HEK293 (cell line): Measurements from ENCODE around the gene NDUFS2.

Experiments used
- CTCF ChIA-PET: fragments of 350-600 bp; formaldehyde crosslinking; extraction: SDS; loops from one replicate; lab custom pipeline; 2021; ENCODE audit warnings: antibody characterized with exemption; lab: Yijun Ruan, JAX
- POLR2A ChIA-PET: fragments of 300-600 bp; formaldehyde crosslinking; extraction: SDS; loops from one replicate; lab custom pipeline; 2020; ENCODE audit warnings: antibody characterized with exemption, inconsistent platforms; lab: Yijun Ruan, JAX
- H3K27ac ChIP-seq: fragments of 200-500 bp; sonication (Bioruptor generic); 2 replicates; pipeline ENCODE4 v1.5.1; 2014; ENCODE audit warnings: low read depth, low read length, control low read depth, inconsistent platforms; ENCODE audit errors: extremely low read depth
- H3K36me3 ChIP-seq, 2 experiments: fragments of 200-500 bp in 1 of 2; sonication (Bioruptor generic) in 1 of 2; 1 replicate in 1 of 2; 2 replicates in 1 of 2; pipeline ENCODE4 v1.5.1; 2014 to 2017; ENCODE audit warnings: inconsistent platforms in 2 of 2, low read length in 2 of 2; ENCODE audit not compliant: control insufficient read depth in 2 of 2, insufficient read depth in 1 of 2
- H3K4me1 ChIP-seq: fragments of 200-500 bp; sonication (Bioruptor generic); 2 replicates; pipeline ENCODE4 v1.5.1; 2014; ENCODE audit warnings: mild to moderate bottlenecking, low read length, inconsistent platforms; ENCODE audit not compliant: control insufficient read depth, insufficient read depth
- H3K4me3 ChIP-seq: 2 replicates; pipeline ENCODE4 v1.5.1; 2011; ENCODE audit warnings: low read depth, mild to moderate bottlenecking, control low read depth, low read length, moderate library complexity
- H3K9me3 ChIP-seq: fragments of 200-500 bp; sonication (Bioruptor generic); 2 replicates; pipeline ENCODE4 v1.5.1; 2014; ENCODE audit warnings: low read depth, low read length, inconsistent platforms; ENCODE audit not compliant: control insufficient read depth, insufficient read depth
- BCL11A ChIP-seq: fragments of 450-650 bp; formaldehyde crosslinking; IDR thresholded peaks from 2 replicates; pipeline ENCODE4 v1.5.1; 2016; ENCODE audit warnings: low read depth, missing biosample characterization, missing genetic modification characterization
- BCL11B ChIP-seq: fragments of 450-650 bp; formaldehyde crosslinking; IDR thresholded peaks from 2 replicates; pipeline ENCODE4 v1.5.1; 2016; ENCODE audit warnings: low read depth, missing biosample characterization, missing genetic modification characterization
- MYNN ChIP-seq: fragments of 450-650 bp; formaldehyde crosslinking; IDR thresholded peaks from 2 replicates; pipeline ENCODE4 v1.5.1; 2016; ENCODE audit warnings: missing biosample characterization, missing genetic modification characterization, borderline replicate concordance
- RBAK ChIP-seq: fragments of 450-650 bp; formaldehyde crosslinking; IDR thresholded peaks from 2 replicates; pipeline ENCODE4 v1.5.1; 2016; ENCODE audit warnings: missing biosample characterization, missing genetic modification characterization
- SP3 ChIP-seq: fragments of 450-650 bp; formaldehyde crosslinking; IDR thresholded peaks from 2 replicates; pipeline ENCODE4 v1.5.1; 2016; ENCODE audit warnings: missing biosample characterization, missing genetic modification characterization
- SP7 ChIP-seq: fragments of 450-650 bp; formaldehyde crosslinking; IDR thresholded peaks from 2 replicates; pipeline ENCODE4 v1.5.1; 2016; ENCODE audit warnings: missing biosample characterization, missing genetic modification characterization
- ZBTB1 ChIP-seq: fragments of 450-650 bp; formaldehyde crosslinking; IDR thresholded peaks from 2 replicates; pipeline ENCODE4 v1.5.1; 2016; ENCODE audit warnings: missing biosample characterization, missing genetic modification characterization
- ZBTB17 ChIP-seq: fragments of 450-650 bp; formaldehyde crosslinking; IDR thresholded peaks from 2 replicates; pipeline ENCODE4 v1.5.1; 2016; ENCODE audit warnings: missing biosample characterization, missing genetic modification characterization
- ZBTB7A ChIP-seq: fragments of 450-650 bp; formaldehyde crosslinking; IDR thresholded peaks from 2 replicates; pipeline ENCODE4 v1.5.1; 2016; ENCODE audit warnings: low read depth, missing biosample characterization, missing genetic modification characterization
- ZFHX2 ChIP-seq: fragments of 450-650 bp; formaldehyde crosslinking; conservative IDR thresholded peaks from 2 replicates; pipeline ENCODE4 v1.5.1; 2016; ENCODE audit warnings: missing biosample characterization, missing genetic modification characterization
- ZNF10 ChIP-seq: fragments of 450-650 bp; formaldehyde crosslinking; IDR thresholded peaks from 2 replicates; pipeline ENCODE4 v1.5.1; 2017; ENCODE audit warnings: missing biosample characterization, missing genetic modification characterization
- ZNF155 ChIP-seq: fragments of 450-650 bp; formaldehyde crosslinking; IDR thresholded peaks from 2 replicates; pipeline ENCODE4 v1.5.1; 2016; ENCODE audit warnings: missing biosample characterization, missing genetic modification characterization
- ZNF19 ChIP-seq: fragments of 450-650 bp; formaldehyde crosslinking; IDR thresholded peaks from 2 replicates; pipeline ENCODE4; 2016; ENCODE audit warnings: missing biosample characterization, missing genetic modification characterization, low read depth
- ZNF214 ChIP-seq: fragments of 450-650 bp; formaldehyde crosslinking; IDR thresholded peaks from 2 replicates; pipeline ENCODE4 v1.5.1; 2017; ENCODE audit warnings: missing biosample characterization, mild to moderate bottlenecking, missing genetic modification characterization, borderline replicate concordance
- ZNF248 ChIP-seq: fragments of 450-650 bp; formaldehyde crosslinking; IDR thresholded peaks from 2 replicates; pipeline ENCODE4 v1.5.1; 2017; ENCODE audit warnings: missing biosample characterization, missing genetic modification characterization
- ZNF311 ChIP-seq: fragments of 450-650 bp; formaldehyde crosslinking; IDR thresholded peaks from 2 replicates; pipeline ENCODE4 v1.5.1; 2017; ENCODE audit warnings: missing biosample characterization, missing genetic modification characterization, borderline replicate concordance
- ZNF354C ChIP-seq: fragments of 450-650 bp; formaldehyde crosslinking; IDR thresholded peaks from 2 replicates; pipeline ENCODE4 v1.5.1; 2016; ENCODE audit warnings: missing biosample characterization, missing genetic modification characterization, low read depth, borderline replicate concordance
- ZNF391 ChIP-seq: fragments of 450-650 bp; formaldehyde crosslinking; IDR thresholded peaks from 2 replicates; pipeline ENCODE4 v1.5.1; 2016; ENCODE audit warnings: low read depth, missing biosample characterization, missing genetic modification characterization, borderline replicate concordance
- ZNF416 ChIP-seq: fragments of 450-650 bp; formaldehyde crosslinking; IDR thresholded peaks from 2 replicates; pipeline ENCODE4 v1.5.1; 2016; ENCODE audit warnings: missing biosample characterization, missing genetic modification characterization
- ZNF473 ChIP-seq: fragments of 450-650 bp; formaldehyde crosslinking; IDR thresholded peaks from 2 replicates; pipeline ENCODE4 v1.5.1; 2017; ENCODE audit warnings: missing biosample characterization, missing genetic modification characterization
- ZNF529 ChIP-seq: fragments of 450-650 bp; formaldehyde crosslinking; IDR thresholded peaks from 2 replicates; pipeline ENCODE4 v1.5.1; 2017; ENCODE audit warnings: missing genetic modification characterization, missing biosample characterization; ENCODE audit not compliant: insufficient replicate concordance
- ZNF544 ChIP-seq: fragments of 450-650 bp; formaldehyde crosslinking; IDR thresholded peaks from 2 replicates; pipeline ENCODE4 v1.5.0; 2017; ENCODE audit warnings: missing biosample characterization, missing genetic modification characterization
- ZNF596 ChIP-seq: fragments of 450-650 bp; IDR thresholded peaks from 2 replicates; pipeline ENCODE4 v1.5.0; 2018; ENCODE audit warnings: missing biosample characterization, mild to moderate bottlenecking, missing genetic modification characterization, moderate library complexity
- ZNF629 ChIP-seq: fragments of 450-650 bp; formaldehyde crosslinking; IDR thresholded peaks from 2 replicates; pipeline ENCODE4 v1.5.1; 2017; ENCODE audit warnings: missing biosample characterization, missing genetic modification characterization
- ZNF664 ChIP-seq: fragments of 450-650 bp; formaldehyde crosslinking; IDR thresholded peaks from 2 replicates; pipeline ENCODE4 v1.5.1; 2016; ENCODE audit warnings: missing biosample characterization, missing genetic modification characterization
- ZNF670 ChIP-seq: fragments of 450-650 bp; formaldehyde crosslinking; IDR thresholded peaks from 2 replicates; pipeline ENCODE4 v1.5.1; 2016; ENCODE audit warnings: missing biosample characterization, missing genetic modification characterization, low read depth
- ZNF792 ChIP-seq: fragments of 450-650 bp; formaldehyde crosslinking; IDR thresholded peaks from 2 replicates; pipeline ENCODE4 v1.5.1; 2016; ENCODE audit warnings: missing biosample characterization, missing genetic modification characterization
- ZSCAN16 ChIP-seq: fragments of 450-650 bp; formaldehyde crosslinking; IDR thresholded peaks from 2 replicates; pipeline ENCODE4 v1.5.1; 2016; ENCODE audit warnings: missing biosample characterization, missing genetic modification characterization
- ZSCAN30 ChIP-seq: fragments of 450-650 bp; IDR thresholded peaks from 2 replicates; pipeline ENCODE4 v1.5.1; 2018; ENCODE audit warnings: missing biosample characterization, mild to moderate bottlenecking, missing genetic modification characterization, moderate library complexity
- ZXDB ChIP-seq: fragments of 450-650 bp; formaldehyde crosslinking; IDR thresholded peaks from 2 replicates; pipeline ENCODE4 v1.5.1; 2016; ENCODE audit warnings: missing biosample characterization, missing genetic modification characterization
- TF ChIP-seq, protein P1 (sequence below): fragments of 450-650 bp; formaldehyde crosslinking; IDR thresholded peaks from 2 replicates; pipeline ENCODE4 v1.5.0; 2017; ENCODE audit warnings: missing biosample characterization, missing genetic modification characterization, borderline replicate concordance
- TF ChIP-seq, protein P2 (sequence below): fragments of 450-650 bp; formaldehyde crosslinking; IDR thresholded peaks from 2 replicates; pipeline ENCODE4 v1.5.1; 2016; ENCODE audit warnings: missing biosample characterization, missing genetic modification characterization
- TF ChIP-seq, protein P3 (sequence below): fragments of 450-650 bp; formaldehyde crosslinking; IDR thresholded peaks from 2 replicates; pipeline ENCODE4 v1.5.1; 2016; ENCODE audit warnings: missing biosample characterization, missing genetic modification characterization

NDUFS2 gene

DNA sequence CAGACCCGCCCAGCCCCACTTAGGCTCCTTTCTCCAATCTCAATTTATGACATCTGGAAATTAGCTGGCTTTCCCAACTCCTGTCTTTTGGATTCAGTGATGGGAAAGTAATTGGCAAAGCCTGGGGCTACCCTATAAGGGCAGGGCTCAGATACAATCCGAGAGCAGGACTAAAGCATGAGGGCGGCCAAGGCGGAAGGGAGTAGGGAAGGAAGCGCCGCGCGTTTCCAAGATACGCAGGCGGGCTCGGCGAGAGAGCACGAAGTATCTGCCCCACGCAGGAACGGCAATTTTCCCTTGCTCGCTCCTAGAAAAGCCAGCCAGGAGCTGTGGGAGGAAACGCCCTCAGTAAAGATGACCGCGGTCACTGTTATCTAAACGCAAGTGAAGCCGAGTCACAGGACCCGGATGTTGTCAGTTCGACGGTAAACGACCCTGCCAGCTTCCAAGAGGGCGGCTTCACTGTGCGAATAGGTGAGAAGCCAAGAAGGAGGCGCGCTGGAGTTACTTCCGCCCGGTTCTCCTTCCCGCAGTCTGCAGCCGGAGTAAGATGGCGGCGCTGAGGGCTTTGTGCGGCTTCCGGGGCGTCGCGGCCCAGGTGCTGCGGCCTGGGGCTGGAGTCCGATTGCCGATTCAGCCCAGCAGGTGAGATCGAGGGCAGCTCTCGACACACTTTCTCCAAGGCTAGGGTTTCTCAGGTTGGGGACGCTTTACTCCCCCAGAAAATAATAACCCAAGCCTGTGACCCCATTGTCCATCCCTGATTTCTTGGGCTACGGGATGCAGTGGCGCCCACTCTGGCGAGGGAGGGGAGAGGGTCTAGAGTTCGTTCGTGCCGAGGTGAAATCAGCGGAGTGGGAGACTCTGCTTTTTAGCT lies at the start of gene NDUFS2:
TSS of gene NDUFS2 (plus strand) at position 532 of the 877 bp plus-strand sequence. CDS start at position 551, 19 bp downstream.
- H3K4me3 ChIP-seq, result peak within 1 kb of the TSS; percentile 56
- H3K36me3 ChIP-seq, result peaks cover 17 to 39% of the 10 kb centered on the region in 2 experiments; a peak in 2 of 3 replicates
- CTCF ChIA-PET, result interaction anchor here (0.6 to 4.9 kb wide), 14 partner anchors 9 to 941 kb away, joined by 3 to 32 read pairs (median 3); partner anchors contain the start of genes APOA2, PPOX, SDHC and TOMM40L
- H3K9me3 ChIP-seq, result no peaks in the 10 kb centered on the region
- POLR2A ChIA-PET, result interaction anchor here (0.6 to 2.2 kb wide), 15 partner anchors 9 to 188 kb away, joined by 3 to 22 read pairs (median 4); partner anchors contain the start of genes B4GALT3, FCER1G, PPOX and TOMM40L
- peaks cover 9% of the 10 kb centered on the region; the same call in 1 of the 2 replicates for H3K4me1 ChIP-seq
- peak within 1 kb of the TSS; percentile 72 for H3K27ac ChIP-seq
- TF ChIP-seq ZNF416 (tag by site-specific recombination) (no peak), ZNF629 (tag by site-specific recombination) (peak; percentile 85), ZFHX2 (tag by site-specific recombination) (peak; percentile 75), ZXDB (tag by site-specific recombination) (peak; percentile 84), ZSCAN16 (tag by site-specific recombination) (no peak), ZNF473 (tag by site-specific recombination) (no peak), ZNF248 (tag by site-specific recombination) (no peak), BCL11A (tag by site-specific recombination) (no peak), SP7 (tag by site-specific recombination) (peak; percentile 31; the same call in 1 of the 2 replicates), ZBTB17 (tag by site-specific recombination) (peak; percentile 100), ZNF311 (tag by site-specific recombination) (no peak), ZNF19 (tag by site-specific recombination) (no peak), ZNF596 (tag by site-specific recombination) (peak; percentile 29; the same call in 1 of the 2 replicates), ZSCAN30 (tag by site-specific recombination) (0 out of 2 replicates have a peak, but pooled peaks have one; percentile 35), ZNF10 (no peak), ZNF529 (tag by site-specific recombination) (no peak), ZBTB1 (tag by site-specific recombination) (no peak), ZNF391 (tag by site-specific recombination) (no peak), ZNF155 (tag by site-specific recombination) (no peak), RBAK (no peak), ZBTB7A (tag by site-specific recombination) (no peak), ZNF664 (tag by site-specific recombination) (no peak), MYNN (tag by site-specific recombination) (no peak), ZNF670 (no peak), BCL11B (tag by site-specific recombination) (no peak), ZNF792 (no peak), SP3 (tag by site-specific recombination) (peak; percentile 94), ZNF544 (tag by site-specific recombination) (no peak), ZNF214 (no peak), ZNF354C (tag by site-specific recombination) (no peak)
- TF ChIP-seq, protein P1, sequence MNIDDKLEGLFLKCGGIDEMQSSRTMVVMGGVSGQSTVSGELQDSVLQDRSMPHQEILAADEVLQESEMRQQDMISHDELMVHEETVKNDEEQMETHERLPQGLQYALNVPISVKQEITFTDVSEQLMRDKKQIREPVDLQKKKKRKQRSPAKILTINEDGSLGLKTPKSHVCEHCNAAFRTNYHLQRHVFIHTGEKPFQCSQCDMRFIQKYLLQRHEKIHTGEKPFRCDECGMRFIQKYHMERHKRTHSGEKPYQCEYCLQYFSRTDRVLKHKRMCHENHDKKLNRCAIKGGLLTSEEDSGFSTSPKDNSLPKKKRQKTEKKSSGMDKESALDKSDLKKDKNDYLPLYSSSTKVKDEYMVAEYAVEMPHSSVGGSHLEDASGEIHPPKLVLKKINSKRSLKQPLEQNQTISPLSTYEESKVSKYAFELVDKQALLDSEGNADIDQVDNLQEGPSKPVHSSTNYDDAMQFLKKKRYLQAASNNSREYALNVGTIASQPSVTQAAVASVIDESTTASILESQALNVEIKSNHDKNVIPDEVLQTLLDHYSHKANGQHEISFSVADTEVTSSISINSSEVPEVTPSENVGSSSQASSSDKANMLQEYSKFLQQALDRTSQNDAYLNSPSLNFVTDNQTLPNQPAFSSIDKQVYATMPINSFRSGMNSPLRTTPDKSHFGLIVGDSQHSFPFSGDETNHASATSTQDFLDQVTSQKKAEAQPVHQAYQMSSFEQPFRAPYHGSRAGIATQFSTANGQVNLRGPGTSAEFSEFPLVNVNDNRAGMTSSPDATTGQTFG, result no peak
- TF ChIP-seq, protein P2, sequence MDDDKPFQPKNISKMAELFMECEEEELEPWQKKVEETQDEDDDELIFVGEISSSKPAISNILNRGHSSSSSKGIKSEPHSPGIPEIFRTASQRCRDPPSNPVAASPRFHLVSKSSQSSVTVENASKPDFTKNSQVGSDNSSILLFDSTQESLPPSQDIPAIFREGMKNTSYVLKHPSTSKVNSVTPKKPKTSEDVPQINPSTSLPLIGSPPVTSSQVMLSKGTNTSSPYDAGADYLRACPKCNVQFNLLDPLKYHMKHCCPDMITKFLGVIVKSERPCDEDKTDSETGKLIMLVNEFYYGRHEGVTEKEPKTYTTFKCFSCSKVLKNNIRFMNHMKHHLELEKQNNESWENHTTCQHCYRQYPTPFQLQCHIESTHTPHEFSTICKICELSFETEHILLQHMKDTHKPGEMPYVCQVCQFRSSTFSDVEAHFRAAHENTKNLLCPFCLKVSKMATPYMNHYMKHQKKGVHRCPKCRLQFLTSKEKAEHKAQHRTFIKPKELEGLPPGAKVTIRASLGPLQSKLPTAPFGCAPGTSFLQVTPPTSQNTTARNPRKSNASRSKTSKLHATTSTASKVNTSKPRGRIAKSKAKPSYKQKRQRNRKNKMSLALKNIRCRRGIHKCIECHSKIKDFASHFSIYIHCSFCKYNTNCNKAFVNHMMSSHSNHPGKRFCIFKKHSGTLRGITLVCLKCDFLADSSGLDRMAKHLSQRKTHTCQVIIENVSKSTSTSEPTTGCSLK (tag by site-specific recombination), result no peak
- TF ChIP-seq, protein P3, sequence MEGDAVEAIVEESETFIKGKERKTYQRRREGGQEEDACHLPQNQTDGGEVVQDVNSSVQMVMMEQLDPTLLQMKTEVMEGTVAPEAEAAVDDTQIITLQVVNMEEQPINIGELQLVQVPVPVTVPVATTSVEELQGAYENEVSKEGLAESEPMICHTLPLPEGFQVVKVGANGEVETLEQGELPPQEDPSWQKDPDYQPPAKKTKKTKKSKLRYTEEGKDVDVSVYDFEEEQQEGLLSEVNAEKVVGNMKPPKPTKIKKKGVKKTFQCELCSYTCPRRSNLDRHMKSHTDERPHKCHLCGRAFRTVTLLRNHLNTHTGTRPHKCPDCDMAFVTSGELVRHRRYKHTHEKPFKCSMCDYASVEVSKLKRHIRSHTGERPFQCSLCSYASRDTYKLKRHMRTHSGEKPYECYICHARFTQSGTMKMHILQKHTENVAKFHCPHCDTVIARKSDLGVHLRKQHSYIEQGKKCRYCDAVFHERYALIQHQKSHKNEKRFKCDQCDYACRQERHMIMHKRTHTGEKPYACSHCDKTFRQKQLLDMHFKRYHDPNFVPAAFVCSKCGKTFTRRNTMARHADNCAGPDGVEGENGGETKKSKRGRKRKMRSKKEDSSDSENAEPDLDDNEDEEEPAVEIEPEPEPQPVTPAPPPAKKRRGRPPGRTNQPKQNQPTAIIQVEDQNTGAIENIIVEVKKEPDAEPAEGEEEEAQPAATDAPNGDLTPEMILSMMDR (tag by site-specific recombination), result peak; percentile 79
